SK-N-MC (cell line): ENCODE results near the gene AMBRA1.

Experiments
- EZH2 ChIP-seq: fragments of 200-600 bp; sonication (generic); IDR thresholded peaks from one replicate; pipeline ENCODE4 v1.6.1; 2017; ENCODE audit warnings: antibody characterized with exemption
- POLR2AphosphoS5 ChIP-seq: IDR thresholded peaks from 2 replicates; pipeline ENCODE4 v1.6.1; 2012; ENCODE audit warnings: mild to moderate bottlenecking, low read depth, low read length, borderline replicate concordance

- TF ChIP-seq EZH2 (no peak), POLR2AphosphoS5 (no peak)
Measured at GRCh38 chr11:46611526-46612304, 17.9 kb upstream of the AMBRA1 start.
